Measurements from ENCODE around the gene PRKD3. TPM values are rescaled to one million over a fixed set of nuclear protein-coding genes. Genes with fewer than 3 reads are reported as not detected.

Gene PRKD3
- 10 to 100 TPM; 29.3 to 40.3 (median 38.3) TPM for total RNA-seq

DNA sequence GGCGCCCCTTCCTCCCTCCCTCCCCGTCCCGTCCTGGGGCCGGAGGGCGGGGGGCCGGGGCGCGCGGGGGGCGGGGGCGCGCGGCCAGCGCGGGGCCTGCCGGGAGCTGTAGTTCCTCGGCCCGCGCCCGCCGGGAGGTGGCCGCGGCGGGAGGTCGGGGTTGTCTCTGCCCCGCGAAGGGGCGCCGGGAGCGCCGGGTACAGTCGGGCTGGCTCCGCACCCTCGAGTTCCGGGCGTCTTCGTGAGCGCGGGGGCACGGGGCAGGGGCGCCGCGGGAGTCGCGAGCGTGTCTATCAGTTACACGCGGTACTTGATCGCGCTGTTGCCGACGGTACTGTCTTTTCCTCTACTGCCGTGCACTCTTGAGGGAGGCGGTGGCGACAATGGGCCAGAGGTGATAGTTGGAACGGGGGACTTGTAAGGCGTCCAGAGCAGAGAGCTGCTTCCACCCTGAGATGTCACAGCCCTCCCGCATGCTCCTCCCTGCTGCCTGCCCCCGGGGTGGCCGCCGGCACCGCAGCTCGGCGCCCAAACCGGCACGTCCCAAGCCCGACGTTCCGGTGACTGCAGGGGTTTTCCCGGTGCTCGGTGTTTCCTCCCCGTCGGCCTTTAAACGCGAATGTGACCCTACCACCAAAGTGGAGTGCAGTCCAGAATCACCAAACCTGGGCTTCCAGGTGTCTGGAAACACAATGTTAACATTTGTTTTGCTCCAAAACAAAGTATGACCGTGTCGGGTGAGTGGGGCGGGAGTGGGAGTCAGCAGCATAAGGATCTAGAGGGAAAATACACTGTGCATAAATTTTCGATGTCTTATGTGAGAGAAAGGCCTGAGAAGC, at the start of gene PRKD3:
TSS of gene PRKD3 (minus strand) at position 48 of the 839 bp plus-strand sequence. CDS start 8,309 bp downstream, outside the sequence.
- peak; percentile 92 for ATAC-seq
- Histone ChIP-seq H3K27ac (peak within 1 kb of the TSS; percentile 92 to 95 (median 94)), H3K4me3 (peak within 1 kb of the TSS; percentile 93 to 98), H3K36me3 (no peaks in the 10 kb centered on the region), H3K4me1 (peaks cover 0 to 55% (median 3%) of the 10 kb centered on the region in 3 donors), H3K27me3 (no peaks in the 10 kb centered on the region), H3K9me3 (no peaks in the 10 kb centered on the region)
- WGBS, 2 donors (ENCODE audit: low coverage in 1 of 2): 6 to 20% methylated on average over 3 to 4 of the region's 79 CpGs
- TF ChIP-seq EP300 (IDR thresholded peaks at IDR 0.05) (no peak), POLR2A (IDR thresholded peaks at IDR 0.05) (peak; percentile 58 to 61), POLR2AphosphoS5 (IDR thresholded peaks at IDR 0.05) (peak; percentile 46)
- TF ChIP-seq, protein P1, sequence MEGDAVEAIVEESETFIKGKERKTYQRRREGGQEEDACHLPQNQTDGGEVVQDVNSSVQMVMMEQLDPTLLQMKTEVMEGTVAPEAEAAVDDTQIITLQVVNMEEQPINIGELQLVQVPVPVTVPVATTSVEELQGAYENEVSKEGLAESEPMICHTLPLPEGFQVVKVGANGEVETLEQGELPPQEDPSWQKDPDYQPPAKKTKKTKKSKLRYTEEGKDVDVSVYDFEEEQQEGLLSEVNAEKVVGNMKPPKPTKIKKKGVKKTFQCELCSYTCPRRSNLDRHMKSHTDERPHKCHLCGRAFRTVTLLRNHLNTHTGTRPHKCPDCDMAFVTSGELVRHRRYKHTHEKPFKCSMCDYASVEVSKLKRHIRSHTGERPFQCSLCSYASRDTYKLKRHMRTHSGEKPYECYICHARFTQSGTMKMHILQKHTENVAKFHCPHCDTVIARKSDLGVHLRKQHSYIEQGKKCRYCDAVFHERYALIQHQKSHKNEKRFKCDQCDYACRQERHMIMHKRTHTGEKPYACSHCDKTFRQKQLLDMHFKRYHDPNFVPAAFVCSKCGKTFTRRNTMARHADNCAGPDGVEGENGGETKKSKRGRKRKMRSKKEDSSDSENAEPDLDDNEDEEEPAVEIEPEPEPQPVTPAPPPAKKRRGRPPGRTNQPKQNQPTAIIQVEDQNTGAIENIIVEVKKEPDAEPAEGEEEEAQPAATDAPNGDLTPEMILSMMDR (IDR thresholded peaks at IDR 0.05): peak in 1 of 4 experiments; percentile 4

DNA sequence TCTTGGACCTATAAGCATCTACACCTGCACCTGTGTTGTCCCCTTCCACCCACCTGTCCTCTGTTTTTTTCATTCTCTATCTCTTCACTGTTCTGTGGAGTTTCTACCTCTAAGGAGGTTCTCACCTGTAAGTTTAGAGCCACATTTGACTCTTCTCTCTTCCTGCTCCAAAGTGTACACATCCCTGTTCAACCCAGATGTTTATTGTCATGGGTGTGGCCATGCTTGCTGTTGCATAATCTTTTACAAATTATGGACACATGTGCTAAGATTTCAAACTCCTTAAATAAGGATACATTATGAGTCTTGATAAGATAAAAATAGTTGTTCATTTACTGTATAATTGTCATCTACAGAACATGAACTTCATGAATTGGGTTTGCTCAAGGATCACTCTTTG, 47.4 kb upstream of the PRKD3 start:
- Histone ChIP-seq H3K27ac (no peak overlapping the region), H3K4me1 (peaks cover 0 to 9% (median 0%) of the 10 kb centered on the region in 3 donors), H3K27me3 (no peaks in the 10 kb centered on the region), H3K9me3 (no peaks in the 10 kb centered on the region), H3K4me3 (no peak overlapping the region), H3K36me3 (no peaks in the 10 kb centered on the region)
- no peak for TF ChIP-seq EP300 (IDR thresholded peaks at IDR 0.05)
- TF ChIP-seq, protein P1 (IDR thresholded peaks at IDR 0.05): no peak
- no peak for TF ChIP-seq POLR2AphosphoS5 (IDR thresholded peaks at IDR 0.05)
- TF ChIP-seq POLR2A (IDR thresholded peaks at IDR 0.05): no peak
- ATAC-seq: no peak

DNA sequence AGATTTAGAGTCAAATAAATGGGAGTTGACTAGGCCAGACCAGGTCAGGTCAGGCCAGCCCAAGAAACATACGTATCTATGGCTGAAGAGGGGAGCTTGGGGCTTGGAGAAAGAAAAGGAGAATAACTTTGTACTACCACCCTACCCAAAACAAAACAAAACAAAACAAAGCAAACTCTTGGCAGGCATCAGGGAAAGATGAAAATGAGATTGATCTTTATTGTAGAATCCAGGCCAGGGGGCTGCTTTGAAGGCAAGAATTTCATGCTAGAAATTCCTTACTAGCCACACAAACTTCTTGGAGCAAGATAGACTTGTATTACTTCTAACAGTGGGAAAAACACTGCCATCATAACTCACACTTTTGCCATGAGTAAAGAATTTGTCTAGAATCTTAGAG, 46.0 kb upstream of the PRKD3 start:
- TF ChIP-seq, protein P1 (IDR thresholded peaks at IDR 0.05): no peak
- TF ChIP-seq POLR2A (IDR thresholded peaks at IDR 0.05): no peak
- no peaks in the 10 kb centered on the region for H3K36me3 ChIP-seq
- H3K9me3 ChIP-seq: no peaks in the 10 kb centered on the region
- no peak for ATAC-seq
- no peak overlapping the region for H3K27ac ChIP-seq
- H3K27me3 ChIP-seq: no peaks in the 10 kb centered on the region
- no peak overlapping the region for H3K4me3 ChIP-seq
- 50 to 80% methylated on average over 1 of the region's 1 CpG for WGBS, 2 donors (ENCODE audit: low coverage in 1 of 2)
- H3K4me1 ChIP-seq: peaks cover 0 to 3% (median 0%) of the 10 kb centered on the region in 3 donors

DNA sequence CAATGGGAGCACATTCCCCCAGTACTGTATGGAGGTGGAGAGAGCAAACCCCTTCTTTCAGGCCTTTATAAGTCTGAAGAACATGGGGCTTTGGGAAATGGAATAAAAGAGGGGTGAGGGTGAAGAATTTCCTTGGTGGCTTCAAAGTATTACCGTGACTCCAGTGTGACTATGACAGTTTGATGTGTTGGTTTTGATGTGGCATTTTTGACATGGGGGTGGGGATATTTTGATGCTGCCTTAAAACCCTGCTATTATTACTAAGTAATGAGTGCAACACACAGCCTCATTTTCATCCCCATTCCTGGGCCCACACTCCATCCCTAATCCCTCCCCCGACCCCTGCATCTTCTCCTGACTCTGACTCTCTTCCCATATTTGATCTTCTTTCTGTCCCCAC, 43.4 kb upstream of the PRKD3 start:
- H3K36me3 ChIP-seq: no peaks in the 10 kb centered on the region
- no peaks in the 10 kb centered on the region for H3K27me3 ChIP-seq
- no peaks in the 10 kb centered on the region for H3K9me3 ChIP-seq
- H3K4me1 ChIP-seq: no peaks in the 10 kb centered on the region
- no peak overlapping the region for H3K4me3 ChIP-seq
- 91 to 100% methylated on average over 1 of the region's 2 CpGs for WGBS, 2 donors (ENCODE audit: low coverage in 1 of 2)
- H3K27ac ChIP-seq: no peak overlapping the region
- no peak for TF ChIP-seq POLR2A (IDR thresholded peaks at IDR 0.05)
- no peak for TF ChIP-seq POLR2AphosphoS5 (IDR thresholded peaks at IDR 0.05)
- TF ChIP-seq, protein P1 (IDR thresholded peaks at IDR 0.05): no peak
- no peak for TF ChIP-seq EP300 (IDR thresholded peaks at IDR 0.05)
- ATAC-seq: no peak

DNA sequence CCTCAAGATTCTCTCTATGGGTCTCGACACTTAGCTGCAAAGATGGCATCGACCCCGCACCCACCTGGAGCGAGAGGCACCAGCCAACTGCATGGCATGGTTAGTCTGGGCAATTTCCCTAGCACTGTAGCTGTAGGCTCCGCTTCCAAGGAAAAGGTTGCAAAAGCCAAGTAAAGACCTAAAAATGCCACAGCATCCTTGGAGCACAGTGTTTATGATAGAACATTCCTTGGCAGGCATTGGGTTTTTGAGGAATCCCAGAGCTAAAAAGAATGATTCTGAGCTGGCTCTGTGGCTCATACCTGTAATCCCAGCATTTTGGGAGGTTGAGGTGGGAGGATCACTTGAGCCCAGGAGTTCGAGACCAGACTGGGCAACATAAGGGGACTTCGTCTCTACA, 42.7 kb upstream of the PRKD3 start:
- no peak overlapping the region for H3K27ac ChIP-seq
- H3K27me3 ChIP-seq: no peaks in the 10 kb centered on the region
- no peaks in the 10 kb centered on the region for H3K36me3 ChIP-seq
- TF ChIP-seq, protein P1 (IDR thresholded peaks at IDR 0.05): no peak
- TF ChIP-seq POLR2AphosphoS5 (IDR thresholded peaks at IDR 0.05) (no peak), EP300 (IDR thresholded peaks at IDR 0.05) (no peak), POLR2A (IDR thresholded peaks at IDR 0.05) (no peak)
- no peaks in the 10 kb centered on the region for H3K4me1 ChIP-seq
- no peaks in the 10 kb centered on the region for H3K9me3 ChIP-seq
- ATAC-seq: no peak
- WGBS, 2 donors (ENCODE audit: low coverage in 1 of 2): 35 to 40% methylated on average over 1 to 3 of the region's 7 CpGs
- H3K4me3 ChIP-seq: no peak overlapping the region

Data from gastroesophageal sphincter (tissue), 4 donors.